Retinal pigment epithelial cell (primary cell): Measurements from ENCODE around the gene GTF2H4.
"Not testable (repeated sequence)": the region's sequence is repeated elsewhere in the genome, so short reads cannot be mapped to it uniquely, and the experiment has no call there.

Source experiments
- DNase-seq: peaks from one replicate; pipeline ENCODE4 v3.0.0-alpha.2; 2010; ENCODE audit warnings: low read depth
- H3K4me3 ChIP-seq: 2 replicates; pipeline ENCODE4 v1.5.1; 2011; ENCODE audit warnings: mild to moderate bottlenecking, low read length, control low read depth, moderate library complexity
- TF ChIP-seq, protein P1 (sequence below): conservative IDR thresholded peaks from 2 replicates; pipeline ENCODE4 v1.5.1; 2011; ENCODE audit warnings: low read depth, low read length, control low read depth, inconsistent platforms

GTF2H4 gene

GRCh38 chr6:30917487-30917886 lies 9.5 kb downstream of the GTF2H4 start:
- no peak for DNase-seq
- TF ChIP-seq, protein P1, sequence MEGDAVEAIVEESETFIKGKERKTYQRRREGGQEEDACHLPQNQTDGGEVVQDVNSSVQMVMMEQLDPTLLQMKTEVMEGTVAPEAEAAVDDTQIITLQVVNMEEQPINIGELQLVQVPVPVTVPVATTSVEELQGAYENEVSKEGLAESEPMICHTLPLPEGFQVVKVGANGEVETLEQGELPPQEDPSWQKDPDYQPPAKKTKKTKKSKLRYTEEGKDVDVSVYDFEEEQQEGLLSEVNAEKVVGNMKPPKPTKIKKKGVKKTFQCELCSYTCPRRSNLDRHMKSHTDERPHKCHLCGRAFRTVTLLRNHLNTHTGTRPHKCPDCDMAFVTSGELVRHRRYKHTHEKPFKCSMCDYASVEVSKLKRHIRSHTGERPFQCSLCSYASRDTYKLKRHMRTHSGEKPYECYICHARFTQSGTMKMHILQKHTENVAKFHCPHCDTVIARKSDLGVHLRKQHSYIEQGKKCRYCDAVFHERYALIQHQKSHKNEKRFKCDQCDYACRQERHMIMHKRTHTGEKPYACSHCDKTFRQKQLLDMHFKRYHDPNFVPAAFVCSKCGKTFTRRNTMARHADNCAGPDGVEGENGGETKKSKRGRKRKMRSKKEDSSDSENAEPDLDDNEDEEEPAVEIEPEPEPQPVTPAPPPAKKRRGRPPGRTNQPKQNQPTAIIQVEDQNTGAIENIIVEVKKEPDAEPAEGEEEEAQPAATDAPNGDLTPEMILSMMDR, result no peak
- H3K4me3 ChIP-seq, result no peak overlapping the region

GRCh38 chr6:30918670-30919069 lies 10.7 kb downstream of the GTF2H4 start:
- TF ChIP-seq, protein P1, result no peak
- no peak overlapping the region for H3K4me3 ChIP-seq
- no peak for DNase-seq

DNA sequence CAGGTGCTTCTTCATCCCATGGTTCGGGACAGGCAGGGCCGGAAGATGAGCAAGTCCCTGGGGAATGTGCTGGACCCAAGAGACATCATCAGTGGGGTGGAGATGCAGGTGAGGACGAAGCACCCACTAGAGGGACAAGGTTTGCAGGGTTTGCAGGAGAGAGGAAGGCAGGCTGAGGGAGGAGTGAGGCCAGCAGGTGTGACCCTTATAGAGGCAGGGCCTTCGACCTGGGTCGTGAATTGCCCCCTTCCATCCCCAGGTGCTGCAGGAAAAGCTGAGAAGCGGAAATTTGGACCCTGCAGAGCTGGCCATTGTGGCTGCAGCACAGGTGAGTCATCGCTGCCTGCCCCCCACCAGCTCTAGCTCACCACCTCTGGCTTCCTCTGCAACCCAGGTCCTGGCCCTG lies 14.4 kb downstream of the GTF2H4 start:
- no peak for DNase-seq
- TF ChIP-seq, protein P1, result no peak

GRCh38 chr6:30924040-30924627 lies 16.1 kb downstream of the GTF2H4 start:
- not testable (repeated sequence) for DNase-seq, H3K4me3 ChIP-seq

More for the DNA sequence above, 14.4 kb downstream of the GTF2H4 start:
- H3K4me3 ChIP-seq, result no peak overlapping the region

DNA sequence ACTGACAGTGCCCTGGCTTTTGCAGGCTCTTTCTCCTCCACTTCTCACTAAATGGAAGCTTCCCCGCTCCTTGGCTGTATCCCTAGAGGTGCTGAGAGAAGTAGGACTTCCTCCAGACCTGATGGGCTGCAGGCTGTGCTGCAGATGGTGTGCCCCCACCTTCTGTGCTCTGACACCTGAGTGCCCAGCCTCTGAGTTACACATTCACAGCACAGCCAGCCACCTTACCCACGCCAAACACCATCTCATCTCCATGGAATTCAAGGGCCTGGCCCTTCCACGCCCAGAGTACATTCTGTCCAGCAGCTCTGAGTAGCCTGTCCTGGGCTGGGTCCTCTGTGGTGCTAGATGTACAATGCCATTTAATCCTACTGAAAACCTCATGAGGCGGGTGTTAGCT lies 18.6 kb downstream of the GTF2H4 start:
- DNase-seq, result no peak
- no peak overlapping the region for H3K4me3 ChIP-seq
- TF ChIP-seq, protein P1, result no peak

- H3K4me3 ChIP-seq, DNase-seq: not testable (repeated sequence)
These were observed 19.1 kb downstream of the GTF2H4 start for GRCh38 chr6:30927080-30927479.

DNA sequence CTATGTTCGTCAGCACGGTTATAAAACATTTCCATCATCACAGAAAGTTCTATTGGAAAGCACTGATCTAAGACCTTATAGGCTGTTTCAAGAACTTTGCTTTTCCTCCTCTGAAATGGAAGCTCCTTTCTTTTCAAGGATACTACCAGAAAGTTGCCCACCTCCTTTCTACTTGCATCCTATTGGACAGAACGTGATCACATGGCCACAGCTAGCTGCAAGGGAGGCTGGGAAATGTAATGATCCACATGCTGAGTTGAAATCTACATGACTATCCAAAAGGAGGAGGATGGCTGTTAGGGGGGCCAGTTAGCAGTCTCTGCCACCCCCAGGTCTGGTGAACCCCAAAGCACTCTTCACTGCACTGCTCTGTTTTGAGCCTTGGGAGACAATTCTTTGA lies 20.7 kb downstream of the GTF2H4 start:
- H3K4me3 ChIP-seq, result no peak overlapping the region
- DNase-seq, result no peak
- TF ChIP-seq, protein P1, result no peak

DNA sequence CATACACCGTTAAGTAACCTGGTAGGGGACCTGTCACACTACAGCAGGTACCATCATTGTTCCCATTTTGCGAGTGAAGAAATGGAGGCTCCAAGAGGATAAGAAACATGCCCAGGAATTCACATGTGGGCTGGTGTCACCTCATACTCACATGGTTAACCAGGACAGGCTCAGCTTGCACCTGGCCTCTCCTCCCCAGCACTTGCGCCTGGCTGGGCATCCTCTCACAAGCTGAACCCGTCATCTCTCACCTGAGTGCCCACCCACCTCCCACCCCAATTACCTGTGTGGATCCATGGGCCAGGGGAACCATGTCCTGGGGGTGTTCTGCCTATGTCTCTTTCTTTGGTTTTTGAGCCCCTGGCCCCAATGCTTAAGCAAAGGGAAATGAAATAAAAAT lies 22.5 kb downstream of the GTF2H4 start:
- H3K4me3 ChIP-seq, result no peak overlapping the region
- DNase-seq, result no peak
- TF ChIP-seq, protein P1, result no peak
